D721Med (cell line): ENCODE measurements around the gene PCK1.

Source experiments
- DNase-seq: peaks from one replicate; pipeline ENCODE4 v3.0.0; 2011; ENCODE audit warnings: low spot score; ENCODE audit not compliant: insufficient read length
- FAIRE-seq: peaks from 2 replicates; lab custom pipeline; 2011; peaks lifted over from hg19 to GRCh38; lab: Jason Lieb, UNC
- TF ChIP-seq, protein P1 (sequence below): IDR thresholded peaks from 2 replicates; pipeline ENCODE4 v1.5.1; 2012; ENCODE audit warnings: mild to moderate bottlenecking, control low read depth; ENCODE audit not compliant: insufficient read depth; ENCODE audit errors: missing control alignments

PCK1 gene

DNA sequence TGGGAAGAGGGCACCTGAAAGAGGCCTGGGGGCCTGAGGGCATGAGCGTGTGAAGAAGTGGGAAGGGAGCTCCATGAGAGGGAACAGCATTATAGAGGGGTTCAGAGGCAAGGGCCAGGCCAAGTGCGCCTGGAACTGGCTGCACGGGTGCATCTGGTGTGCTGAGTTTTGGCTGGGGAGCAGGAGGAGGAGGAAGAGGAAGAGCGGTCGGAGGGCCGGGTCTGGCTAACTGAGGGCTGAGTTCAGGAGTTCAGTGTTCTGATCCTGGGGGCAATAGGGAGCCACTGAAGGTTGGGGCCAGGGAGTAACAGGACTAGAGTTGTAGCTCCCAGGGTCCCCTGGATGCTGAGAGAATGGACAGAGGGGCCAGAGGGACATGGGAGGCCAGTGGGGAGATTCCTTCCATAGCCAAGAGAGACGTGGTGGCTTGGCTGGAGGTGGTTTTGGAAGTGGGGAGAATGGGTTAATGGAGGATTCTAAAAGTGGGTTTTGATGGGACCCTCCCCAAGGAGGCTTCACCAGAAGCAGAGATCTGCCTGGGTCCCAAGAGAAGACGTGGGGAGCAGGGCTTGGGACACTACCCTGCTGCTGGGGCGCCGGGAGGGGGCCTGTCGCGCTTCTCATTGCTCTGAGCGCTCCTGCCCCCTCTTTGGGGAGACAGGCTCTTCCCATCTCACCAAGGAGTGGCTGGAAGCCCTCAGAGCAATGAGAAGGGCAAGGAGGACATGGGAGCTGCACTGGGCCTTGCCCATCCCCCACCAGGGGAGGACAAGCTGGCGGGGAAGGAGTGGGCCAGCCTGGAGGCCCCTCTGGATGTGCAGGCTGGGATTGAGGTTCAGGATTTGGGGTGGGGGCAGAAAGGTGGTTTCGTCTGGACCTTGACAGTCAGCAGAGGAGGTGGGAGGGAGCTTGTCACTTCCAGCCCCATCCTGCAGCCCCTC lies 30.6 kb downstream of the PCK1 start:
- DNase-seq (no peak), FAIRE-seq (no peak)
- TF ChIP-seq, protein P1, sequence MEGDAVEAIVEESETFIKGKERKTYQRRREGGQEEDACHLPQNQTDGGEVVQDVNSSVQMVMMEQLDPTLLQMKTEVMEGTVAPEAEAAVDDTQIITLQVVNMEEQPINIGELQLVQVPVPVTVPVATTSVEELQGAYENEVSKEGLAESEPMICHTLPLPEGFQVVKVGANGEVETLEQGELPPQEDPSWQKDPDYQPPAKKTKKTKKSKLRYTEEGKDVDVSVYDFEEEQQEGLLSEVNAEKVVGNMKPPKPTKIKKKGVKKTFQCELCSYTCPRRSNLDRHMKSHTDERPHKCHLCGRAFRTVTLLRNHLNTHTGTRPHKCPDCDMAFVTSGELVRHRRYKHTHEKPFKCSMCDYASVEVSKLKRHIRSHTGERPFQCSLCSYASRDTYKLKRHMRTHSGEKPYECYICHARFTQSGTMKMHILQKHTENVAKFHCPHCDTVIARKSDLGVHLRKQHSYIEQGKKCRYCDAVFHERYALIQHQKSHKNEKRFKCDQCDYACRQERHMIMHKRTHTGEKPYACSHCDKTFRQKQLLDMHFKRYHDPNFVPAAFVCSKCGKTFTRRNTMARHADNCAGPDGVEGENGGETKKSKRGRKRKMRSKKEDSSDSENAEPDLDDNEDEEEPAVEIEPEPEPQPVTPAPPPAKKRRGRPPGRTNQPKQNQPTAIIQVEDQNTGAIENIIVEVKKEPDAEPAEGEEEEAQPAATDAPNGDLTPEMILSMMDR = no peak

DNA sequence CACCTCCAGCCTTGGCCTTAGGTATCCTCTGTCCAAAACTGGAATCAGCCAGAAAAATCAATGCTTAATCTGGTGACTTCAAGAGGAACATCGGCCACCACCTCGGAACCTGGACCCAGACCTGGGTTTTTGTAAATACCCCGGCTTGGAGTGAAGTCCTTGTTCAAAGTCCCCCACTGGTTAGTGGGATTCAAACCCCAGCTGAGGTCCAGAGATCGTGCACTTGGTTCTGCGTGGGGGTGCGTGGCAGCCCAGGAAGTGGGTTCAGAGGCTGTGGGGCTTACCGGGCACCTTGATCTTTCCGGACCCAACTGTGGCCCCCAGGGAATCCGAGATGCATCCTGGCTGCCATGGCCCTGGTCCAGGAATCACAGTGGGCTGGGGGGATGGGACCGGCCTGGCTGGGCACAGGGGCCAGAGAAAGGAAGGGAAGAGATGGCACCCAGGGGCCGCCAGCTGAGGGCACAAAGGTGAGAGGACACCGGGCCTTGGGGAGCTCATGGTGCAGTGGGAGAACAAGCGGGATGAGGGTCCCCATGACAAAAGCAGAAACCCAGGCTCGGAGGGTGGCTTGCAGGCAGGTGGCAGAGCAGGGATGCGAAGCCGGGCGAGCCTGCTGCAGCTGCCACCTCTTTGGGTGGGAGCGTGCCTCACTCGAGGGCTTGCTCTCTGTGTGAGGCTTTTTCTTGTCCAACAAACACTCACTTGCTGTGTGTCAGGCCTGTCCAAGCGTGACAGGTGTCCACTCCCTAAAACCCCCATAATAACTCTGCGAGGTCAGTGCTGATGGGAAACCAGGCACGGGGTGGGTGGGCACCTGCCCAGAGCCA lies 31.6 kb downstream of the PCK1 start:
- no peak for DNase-seq
- TF ChIP-seq, protein P1 = no peak
- no peak for FAIRE-seq

DNA sequence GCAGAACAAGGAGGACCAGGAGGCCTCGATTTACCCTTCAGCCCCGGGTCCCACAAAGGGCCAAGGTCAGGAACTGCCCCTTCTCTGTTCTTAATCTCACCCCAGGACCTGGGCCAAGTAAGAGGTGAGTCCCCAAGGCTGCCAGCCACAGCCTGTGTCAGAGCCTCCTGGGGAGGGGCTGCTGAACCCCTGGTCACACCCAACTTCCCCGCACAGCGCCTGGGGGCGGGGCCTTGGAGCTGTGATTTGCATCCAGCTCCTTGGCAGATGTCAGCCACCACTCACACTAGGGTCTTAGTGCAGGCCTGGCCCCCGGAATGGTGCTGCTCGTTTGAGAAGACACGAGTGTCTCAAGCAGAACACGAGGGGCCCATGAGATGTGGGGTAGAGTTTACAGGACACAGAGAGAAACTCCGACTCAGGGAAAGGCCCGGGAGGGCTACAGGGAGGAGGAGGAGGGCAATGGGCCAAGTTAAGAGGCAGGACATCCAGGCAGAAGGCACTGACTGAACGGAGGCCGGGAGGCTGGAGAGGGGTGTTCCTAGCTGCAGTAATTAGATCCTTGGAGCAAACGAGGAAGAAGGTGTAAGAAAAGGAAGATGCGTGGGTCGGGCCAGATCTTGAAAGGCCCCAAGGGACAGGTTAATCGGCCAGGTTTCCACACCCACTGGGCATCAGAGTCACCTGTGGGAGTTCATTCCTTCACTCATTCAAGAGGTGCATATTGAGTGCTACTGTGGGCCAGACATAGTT lies 32.4 kb downstream of the PCK1 start:
- no peak for DNase-seq
- FAIRE-seq = no peak
- TF ChIP-seq, protein P1 = no peak

DNA sequence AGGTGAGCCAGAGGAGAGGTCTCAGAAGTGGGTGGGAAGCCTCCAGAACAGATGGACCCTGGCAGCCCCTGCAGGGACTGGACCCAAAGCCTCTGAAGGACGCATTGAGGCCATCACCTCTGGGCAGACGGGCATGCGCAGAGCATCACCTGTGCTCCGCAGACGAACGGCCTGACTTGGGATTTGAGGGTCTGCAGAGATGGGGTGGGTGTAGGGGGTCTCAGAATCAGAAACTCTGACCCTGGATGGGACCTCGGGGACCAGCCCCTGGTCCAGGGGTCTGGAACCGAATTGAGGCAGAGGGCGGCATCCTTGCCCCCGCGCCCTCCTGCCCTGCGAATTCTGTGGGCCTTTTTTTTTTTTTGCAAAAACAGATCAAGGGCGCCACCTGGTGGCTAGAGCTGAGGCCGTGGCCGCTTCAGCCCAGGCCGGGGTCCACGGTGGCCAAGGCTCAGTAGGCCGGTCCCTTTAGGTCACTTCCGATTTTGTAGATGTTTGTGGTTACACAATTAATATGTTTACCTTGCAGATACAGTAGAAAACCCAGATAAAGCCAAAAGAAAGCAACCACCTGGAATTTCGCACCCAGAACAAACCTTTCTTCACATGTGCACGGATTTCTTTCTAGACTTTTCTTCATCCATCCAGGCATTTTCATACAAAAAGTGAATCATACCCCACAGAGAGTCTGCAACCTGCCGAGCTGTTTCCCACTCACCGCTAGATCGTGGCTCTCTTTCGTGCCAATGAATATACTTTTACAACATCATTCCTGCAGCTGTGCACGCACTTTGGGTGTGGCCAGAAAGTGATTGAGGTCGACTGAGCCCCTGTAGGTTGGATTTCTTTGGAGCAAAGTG lies 33.4 kb downstream of the PCK1 start:
- TF ChIP-seq, protein P1 = peak; percentile 67
- DNase-seq = peak; percentile 77
- FAIRE-seq = no peak

DNA sequence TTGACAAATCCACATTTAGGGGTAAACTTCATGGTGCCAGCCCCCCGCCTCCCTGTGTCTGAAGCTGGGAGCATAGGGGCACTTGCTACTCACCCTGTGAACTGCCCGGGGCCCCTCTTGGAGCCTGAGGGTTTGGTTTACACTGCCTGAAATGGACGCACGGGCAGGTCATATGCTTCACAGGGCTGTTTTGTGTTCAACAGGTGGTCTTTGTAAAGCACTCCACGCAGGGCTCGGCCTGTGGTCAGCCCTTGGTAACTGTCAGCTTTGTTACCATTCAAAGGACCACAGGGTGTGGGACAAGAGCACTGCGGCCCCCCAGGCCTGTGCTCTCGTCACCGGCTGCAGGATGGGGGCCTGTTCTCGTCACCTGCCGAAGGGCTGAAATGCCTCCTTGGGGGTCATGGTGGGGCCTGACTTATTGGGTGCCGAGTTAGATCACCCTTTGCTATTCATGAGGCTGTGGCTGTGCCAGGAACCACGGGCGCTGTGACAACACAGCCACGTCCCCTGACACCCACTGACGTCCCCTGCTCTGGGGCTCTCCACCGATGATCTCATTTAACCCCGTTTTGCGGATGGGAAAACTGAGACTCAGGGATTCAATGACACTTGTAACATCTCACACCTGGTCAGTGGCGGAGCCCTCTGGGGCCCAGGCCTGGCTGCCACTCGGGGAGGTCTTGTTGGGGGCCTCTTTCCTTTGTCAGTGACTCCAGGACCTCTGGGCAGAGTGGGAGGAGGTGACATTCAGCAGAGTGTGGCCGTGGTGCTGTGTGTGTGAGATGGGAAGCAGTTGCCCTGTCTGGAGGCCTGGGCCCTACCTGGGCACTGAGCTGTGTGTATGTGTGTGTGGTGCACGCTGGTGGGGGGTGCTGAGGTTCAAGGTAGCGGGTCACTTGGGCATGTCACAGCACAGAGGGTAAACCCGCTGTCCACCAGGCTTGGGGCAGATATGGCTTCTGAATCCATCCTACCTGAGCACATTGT lies 34.4 kb downstream of the PCK1 start:
- TF ChIP-seq, protein P1 = no peak
- FAIRE-seq (no peak), DNase-seq (no peak)
